Hippocampal formation (tissue), 2 donors: ENCODE results near the gene CEACAM3.

ENCODE experiments used
- DNase-seq, 2 donors: peaks; one replicate each; lab custom pipeline; 2025; lab: John Stamatoyannopoulos, UW

Gene CEACAM3

DNA sequence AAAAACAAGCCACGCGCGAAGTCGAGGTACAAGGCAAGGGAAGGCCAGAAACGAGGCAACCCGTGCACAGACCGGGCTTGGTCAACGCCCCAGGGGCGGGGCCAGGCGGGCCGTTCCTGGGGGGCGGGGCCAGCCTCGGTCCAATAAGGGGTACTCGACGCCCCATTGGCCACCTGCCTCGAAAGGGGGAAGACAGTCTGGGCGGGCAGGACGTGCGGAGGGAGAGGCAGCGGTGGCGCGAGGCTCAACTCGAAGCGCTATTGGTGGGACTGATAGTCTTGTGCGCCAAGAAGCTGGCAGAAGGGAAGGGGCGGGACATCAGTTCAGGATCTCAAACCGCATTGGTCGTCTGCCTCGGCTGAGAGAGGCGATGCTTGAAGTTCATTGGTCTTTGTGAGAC is 48.2 kb downstream of the CEACAM3 start, which contains the start of gene LYPD4:
Gene LYPD4, minus strand, starts transcription at position 83 of the 400 bp plus-strand sequence. CDS start 5,398 bp downstream, outside the sequence.
- no peak for DNase-seq

DNA sequence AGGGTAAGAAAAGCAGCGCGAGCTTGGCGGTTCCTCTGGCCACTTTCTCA is 48.4 kb downstream of the CEACAM3 start, which contains the start of gene DMRTC2:
Gene DMRTC2, plus strand, starts transcription at position 42 of the 50 bp plus-strand sequence. CDS start 2,387 bp downstream, outside the sequence.
- DNase-seq = no peak

DNA sequence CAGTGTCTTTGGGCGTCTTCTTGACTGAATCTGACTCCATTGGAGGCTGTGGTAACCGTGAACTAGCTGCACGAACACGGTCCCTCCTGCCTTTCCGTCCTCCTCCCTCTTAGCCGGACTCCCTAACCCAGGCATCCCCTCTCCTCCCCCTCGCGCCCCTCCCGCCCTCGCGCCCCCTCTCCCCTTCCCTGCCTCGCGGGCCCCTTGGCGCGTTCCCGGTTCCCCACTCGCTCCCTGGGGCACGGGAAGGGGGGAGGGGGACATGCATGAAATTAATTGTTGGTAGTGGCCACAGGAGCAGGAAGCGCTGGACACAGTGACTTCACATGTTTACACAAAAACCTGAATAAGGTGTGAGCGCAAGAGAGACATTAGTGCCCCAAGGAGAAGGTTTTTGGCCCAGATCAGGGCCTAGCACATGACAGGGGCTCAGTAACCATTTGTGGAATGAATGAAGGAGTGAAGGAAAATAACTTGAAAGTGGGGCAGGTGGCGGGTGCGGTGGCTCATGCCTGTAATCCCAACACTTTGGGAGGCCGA is 48.7 kb downstream of the CEACAM3 start:
- no peak for DNase-seq

DNA sequence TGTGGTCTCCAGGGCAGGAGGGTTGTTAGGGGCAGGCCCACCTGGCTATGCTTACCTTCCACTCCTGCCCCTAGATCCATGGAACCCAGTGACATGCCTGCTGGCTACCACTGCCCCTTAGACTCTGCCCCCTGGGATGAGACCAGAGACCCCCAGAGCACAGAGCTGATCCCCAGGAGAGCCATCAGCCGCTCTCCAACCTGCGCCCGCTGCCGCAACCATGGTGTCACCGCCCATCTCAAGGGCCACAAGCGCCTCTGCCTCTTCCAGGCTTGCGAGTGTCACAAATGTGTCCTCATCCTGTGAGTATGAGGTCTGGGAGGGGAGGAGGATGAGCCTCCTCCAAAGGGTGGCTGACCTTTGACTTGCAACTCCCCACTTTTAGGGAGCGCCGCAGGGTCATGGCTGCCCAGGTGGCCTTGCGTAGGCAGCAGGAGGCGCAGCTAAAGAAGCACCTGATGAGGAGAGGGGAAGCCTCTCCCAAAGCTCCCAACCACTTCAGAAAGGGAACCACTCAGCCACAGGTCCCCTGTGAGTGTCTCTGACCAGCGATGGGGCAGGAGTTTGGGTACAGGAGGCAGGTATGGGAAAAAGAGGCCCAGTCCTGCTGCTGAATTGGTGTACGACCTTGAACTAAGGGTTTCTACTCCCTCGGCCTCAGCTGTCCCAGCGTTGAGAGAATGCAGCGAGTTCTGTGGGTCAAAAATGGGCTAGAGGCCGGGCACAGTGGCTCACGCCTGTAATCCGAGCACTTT is 51.1 kb downstream of the CEACAM3 start:
- DNase-seq = no peak

DNA sequence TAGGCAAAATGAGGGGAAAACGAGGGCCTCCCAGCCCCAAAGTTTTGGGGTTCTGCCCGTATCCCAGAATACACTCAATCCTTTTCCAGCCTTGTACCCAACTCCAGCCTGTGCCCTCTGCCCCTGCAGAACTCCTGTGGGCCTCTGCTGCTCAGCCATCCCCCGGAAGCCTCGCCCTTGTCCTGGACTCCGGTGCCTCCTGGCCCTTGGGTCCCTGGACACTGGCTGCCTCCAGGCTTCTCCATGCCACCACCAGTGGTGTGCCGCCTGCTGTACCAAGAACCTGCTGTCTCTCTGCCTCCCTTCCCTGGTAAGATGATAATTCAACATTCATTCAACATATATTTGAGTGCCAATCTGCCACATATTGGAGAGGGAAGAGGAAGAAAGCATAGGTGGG is 52.3 kb downstream of the CEACAM3 start:
- DNase-seq = no peak

DNA sequence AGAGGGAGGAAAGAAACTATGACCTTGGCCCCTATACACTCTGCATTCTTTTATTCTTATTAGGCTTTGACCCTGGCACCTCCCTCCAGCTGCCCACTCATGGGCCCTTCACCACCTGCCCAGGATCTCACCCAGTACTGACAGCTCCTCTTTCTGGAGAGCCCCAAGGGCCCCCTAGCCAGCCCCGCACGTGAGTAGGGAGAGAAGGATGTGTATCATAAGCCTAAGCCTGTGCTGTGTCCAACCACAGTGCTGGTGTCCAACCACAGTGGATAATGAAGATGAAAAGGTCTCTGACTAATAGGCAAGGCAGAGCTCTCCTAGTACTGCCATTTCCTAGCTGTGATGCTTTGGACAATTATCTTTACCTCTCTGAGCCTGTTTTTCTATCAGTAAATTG is 52.7 kb downstream of the CEACAM3 start:
- DNase-seq = no peak

DNA sequence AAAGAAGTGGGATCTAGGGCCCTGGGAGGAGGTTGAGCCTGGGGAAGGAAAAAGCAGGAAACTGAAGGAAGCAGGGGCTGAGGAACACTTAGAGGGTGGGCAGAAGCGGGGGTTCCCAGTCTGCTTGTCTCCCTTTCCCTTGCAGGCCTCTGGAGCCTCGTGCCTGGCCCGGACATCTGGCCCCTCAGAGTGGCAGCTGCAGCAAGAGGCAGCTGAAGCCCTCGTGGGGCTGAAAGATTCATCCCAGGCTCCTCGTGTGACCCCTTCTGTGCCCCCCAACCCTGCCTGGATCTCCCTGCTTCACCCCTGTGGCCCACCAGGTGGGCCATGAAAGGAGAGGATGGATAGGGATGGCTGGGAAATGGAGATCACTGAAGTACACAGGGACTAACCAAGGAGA is 54.0 kb downstream of the CEACAM3 start:
- DNase-seq = no peak

DNA sequence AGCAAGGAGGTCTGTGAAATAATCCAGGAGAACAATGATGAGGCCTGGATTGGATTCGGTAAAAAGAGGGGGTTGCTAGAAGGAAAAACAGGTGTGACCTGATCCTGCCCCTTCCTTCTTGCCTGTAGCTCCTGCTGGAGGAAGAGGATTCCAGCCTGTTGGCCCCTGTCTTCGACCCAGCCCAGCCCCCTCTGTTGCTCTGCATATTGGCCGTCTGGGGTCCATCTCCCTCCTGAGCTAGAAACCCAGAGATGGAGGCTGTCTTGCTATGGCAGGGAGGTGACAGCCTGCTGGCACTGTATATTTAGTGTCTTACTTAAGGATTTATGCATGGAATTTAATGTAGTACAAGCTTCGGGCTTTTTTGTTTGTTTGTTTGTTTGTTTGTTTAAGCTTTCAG is 55.1 kb downstream of the CEACAM3 start:
- no peak for DNase-seq

DNA sequence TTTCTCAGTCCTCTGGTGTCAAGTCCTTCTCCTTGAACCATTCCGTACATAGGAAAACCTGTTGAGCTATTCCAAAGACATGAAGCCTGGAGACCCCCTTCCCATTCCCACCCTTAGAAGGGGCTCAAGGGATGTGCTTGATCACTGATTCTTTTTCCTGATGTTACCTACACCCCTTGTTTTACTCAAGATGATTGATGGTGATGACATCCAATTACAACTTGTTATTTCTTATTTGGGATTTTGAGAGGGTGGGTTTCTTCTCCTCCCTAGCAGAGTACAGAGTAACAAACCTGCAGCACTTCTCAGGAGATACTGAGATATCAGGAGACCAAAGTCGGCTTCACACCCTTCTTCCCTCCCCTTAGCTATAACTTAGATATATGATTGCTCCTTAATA is 57.0 kb downstream of the CEACAM3 start:
- DNase-seq = no peak

DNA sequence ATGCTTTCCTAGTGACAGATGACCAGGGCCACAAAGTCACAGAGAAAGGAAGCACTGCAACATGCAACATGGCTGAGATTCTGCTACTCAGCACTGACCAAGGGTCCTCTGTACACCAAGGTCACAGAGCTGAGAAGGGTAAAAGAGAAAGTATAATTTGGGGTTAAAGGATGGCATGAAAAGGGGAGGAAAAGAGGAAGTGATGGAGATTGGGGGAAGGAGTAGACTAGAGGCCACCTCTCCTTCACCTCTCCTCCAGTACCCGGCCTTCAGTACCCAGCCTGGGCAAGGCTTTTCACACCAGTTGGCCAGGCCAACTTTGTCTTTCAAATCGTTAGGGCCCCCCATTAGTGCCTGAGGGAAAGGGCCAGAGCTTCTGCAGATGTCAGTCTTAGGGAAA is 57.4 kb downstream of the CEACAM3 start:
- DNase-seq = no peak

DNA sequence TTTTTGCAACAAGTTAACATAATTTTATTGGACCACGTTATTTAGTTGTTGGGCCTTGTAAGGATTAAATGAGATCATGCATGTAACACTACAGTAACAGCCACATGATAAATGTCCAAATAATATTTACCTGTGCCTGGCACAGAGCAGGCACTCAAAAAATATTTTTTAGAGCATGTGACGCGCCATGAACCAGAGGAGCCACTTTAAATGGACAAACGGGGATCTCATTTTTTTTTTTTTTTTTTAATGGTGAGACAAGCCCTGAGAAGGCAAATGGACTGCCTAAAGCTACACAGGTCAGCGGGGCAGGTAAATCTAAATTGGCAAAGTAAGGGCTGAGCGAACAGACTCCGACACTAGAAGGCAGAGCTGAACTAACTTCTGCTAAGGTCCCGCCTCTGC is 62.8 kb downstream of the CEACAM3 start:
- DNase-seq = no peak

DNA sequence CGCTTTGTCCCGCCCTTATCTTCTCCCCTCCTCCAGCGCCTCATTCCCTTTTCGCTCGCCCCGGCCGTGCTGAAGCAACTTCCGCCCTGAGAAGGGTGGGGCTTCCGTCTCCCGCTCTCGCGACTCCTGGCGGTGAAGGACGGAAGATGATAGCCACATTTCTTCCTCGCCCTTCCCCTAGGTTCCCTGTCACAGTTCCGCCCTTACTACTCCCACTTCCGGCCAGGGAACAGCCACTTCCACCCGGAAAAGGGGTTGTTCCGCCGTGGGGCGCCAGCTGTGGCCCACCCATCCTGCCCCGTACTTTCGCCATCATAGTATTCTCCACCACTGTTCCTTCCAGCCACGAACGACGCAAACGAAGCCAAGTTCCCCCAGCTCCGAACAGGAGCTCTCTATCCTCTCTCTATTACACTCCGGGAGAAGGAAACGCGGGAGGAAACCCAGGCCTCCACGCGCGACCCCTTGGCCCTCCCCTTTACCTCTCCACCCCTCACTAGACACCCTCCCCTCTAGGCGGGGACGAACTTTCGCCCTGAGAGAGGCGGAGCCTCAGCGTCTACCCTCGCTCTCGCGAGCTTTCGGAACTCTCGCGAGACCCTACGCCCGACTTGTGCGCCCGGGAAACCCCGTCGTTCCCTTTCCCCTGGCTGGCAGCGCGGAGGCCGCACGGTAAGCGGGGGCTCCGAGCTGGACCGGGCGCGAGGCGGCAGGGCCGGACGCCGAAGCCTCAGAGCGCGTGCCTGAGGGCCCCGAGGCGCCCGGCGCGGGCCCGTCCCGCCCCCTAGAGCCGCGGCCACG is 63.4 kb downstream of the CEACAM3 start, which contains the start of gene RPS19:
Gene RPS19, plus strand, starts transcription at position 638 of the 801 bp plus-strand sequence. CDS start 520 bp downstream, outside the sequence.
- peak; percentile 99 to 100 for DNase-seq

DNA sequence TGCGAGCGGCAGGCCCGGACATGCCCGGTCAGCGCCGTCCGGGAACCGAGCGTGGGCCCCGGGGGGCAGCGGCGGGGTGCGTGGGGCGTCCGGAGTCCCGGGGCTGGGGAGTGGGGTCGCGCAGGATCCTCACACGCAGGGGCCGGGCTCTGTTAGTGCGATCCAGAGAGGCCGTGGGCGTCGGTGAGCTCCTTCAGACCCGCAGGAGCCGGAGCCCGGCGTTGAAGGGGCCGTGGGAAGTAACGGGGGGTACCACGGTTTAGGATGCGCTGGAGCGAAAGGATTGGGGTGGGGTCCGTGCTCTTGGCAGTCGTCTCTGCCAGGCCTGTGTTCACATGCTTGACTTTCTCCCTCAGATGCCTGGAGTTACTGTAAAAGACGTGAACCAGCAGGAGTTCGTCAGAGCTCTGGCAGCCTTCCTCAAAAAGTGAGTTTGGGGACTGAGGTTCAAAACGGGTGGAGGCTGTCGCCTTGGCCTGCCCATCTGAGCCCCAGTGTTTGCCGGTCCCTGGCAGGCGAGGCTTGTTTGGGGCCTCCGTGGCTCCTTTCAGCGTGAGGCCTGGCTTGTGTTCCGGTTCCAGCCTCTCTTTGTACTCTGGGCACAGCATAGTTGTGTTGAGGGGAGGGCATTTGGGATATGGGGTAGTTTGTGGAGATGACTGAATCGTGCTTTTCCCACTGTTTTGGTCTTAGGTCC is 64.2 kb downstream of the CEACAM3 start:
- no peak for DNase-seq
